ENCODE data around the gene CCDC88C. TPM values are rescaled to one million over a fixed set of nuclear protein-coding genes. Genes with fewer than 3 reads are reported as not detected.
"Not testable (repeated sequence)": the region's sequence is repeated elsewhere in the genome, so short reads cannot be mapped to it uniquely, and the experiment has no call there.

Gene CCDC88C
- polyA plus RNA-seq, 5 donors = 21.4 to 36.1 (median 28.4) TPM

GRCh38 chr14:91272341-91273272 lies 145.0 kb downstream of the CCDC88C start:
- no peak for DNase-seq

GRCh38 chr14:91271639-91272038 lies 146.0 kb downstream of the CCDC88C start:
- no peak for DNase-seq

GRCh38 chr14:91270619-91271018 lies 147.0 kb downstream of the CCDC88C start:
- DNase-seq = no peak

GRCh38 chr14:91270188-91270587 lies 147.4 kb downstream of the CCDC88C start:
- DNase-seq = no peak

- DNase-seq = peak; percentile 61 to 72
Measured at GRCh38 chr14:91269076-91269991, 148.3 kb downstream of the CCDC88C start.

DNA sequence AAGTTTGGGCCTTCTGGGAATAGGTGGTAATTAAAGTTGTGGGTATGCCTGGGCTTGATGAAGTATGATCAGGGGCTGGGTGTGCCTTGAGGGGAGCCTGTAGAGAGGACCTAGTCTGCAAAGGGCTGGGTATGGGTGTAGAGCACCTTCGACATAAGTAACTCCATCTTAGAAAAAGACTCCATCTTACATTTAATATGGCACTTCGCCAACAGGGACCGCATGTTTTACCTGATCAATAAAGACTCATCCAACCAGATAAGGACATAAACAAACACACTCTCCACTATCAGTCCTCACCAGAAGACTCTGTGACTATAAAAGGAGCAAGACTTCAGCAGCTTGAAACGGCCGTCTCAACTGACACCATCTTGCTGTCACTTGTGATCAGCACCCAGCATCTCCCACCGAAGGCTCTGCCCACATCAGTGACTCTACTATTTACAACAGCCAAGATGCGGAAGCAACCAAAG lies 149.6 kb downstream of the CCDC88C start:
- DNase-seq = no peak

DNA sequence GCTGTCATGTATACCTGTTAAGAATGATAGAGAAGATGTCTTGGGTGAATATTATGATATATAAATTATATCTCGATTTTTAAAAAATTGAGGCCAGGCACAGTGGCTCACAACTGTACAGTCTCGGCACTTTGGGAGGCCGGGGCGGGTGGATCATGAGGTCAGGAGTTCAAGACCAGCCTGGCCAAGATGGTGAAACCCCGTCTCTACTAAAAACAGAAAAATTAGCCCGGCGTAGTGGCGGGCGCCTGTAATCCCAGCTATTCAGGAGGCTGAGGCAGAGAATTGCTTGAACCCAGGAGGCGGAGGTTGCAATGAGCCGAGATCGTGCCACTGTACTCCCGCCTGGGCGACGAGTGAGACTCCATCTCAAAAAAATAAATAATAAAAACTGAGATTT lies 151.3 kb downstream of the CCDC88C start:
- not testable (repeated sequence) for DNase-seq

- no peak for DNase-seq
Measured at GRCh38 chr14:91265404-91265803, 152.2 kb downstream of the CCDC88C start.

DNA sequence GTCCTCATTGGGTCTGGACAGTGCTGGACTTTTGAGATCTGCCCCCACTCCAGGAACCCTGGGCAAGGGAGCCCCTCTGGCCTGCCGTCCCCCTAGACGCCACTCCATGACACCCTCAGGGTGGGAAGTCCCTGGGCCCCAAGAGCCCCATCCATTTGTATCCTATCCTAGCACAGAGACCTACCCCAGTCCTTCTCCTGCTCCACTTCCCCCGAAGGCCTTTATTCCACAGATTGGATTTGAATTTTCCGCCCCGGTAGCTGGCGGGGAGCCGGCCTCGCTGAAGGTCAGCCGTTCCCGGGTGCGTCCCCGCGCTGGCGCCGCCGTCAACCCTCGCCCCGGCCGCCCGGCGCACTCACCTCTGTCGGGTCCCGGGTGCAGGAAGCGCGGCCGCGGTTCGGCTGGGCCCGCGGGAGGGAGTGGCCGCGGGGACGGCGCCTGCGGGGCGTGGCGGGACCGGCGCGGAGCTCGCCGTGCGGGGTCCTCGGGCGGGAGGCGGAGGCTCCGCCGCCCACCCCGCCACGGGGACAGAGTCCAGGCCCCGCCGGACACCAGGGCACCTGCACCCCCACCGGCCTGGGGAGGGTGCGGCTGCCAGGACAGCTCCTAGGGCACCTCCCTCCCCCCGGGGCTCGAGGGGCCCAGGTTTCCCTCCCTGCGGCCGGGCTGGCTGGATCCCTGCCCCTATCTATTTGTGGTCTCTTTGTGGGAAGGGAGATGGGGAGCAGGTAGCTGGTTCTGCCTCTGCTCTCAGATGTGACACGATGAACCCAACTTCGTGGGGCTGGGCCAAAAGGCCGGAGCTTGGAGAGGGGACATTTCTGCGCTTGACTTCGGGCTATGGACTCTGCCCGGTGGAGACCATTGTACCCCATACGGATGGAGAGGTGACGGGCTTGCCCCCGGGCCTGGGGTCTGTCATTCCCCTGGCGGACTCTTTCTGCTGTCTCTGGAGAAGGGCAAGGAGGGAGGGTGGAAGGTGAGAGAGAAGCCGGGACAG lies 153.2 kb downstream of the CCDC88C start:
- no peak for DNase-seq

GRCh38 chr14:91263329-91263728 lies 154.3 kb downstream of the CCDC88C start:
- no peak for DNase-seq

DNA sequence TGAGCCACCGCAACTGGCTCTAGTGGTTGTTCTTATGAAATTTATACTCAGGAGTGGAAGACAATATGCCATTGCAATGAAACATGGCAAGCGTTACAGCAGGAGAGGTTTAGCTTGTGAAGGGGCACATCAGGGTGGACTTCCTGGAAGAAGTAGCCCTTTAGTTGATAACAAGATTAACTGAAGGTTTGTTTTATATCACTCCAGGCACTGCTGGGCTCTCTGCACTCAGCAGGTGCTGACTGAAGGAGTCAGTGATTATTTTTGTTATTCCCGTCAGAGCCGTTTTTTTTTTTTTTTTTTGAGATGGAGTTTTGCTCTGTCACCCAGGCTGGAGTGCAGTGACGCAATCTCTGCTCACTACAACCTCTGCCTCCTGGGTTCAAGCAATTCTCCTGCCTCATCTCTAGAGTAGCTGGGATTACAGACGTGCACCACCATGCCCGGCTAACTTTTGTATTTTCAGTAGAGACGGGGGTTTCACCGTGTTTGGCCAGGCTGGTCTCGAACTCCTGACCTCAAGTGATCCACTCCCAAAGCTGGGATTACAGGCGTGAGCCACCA lies 155.6 kb downstream of the CCDC88C start:
- DNase-seq = no peak

- DNase-seq = no peak
Measured at GRCh38 chr14:91261115-91261514, 156.5 kb downstream of the CCDC88C start.

- no peak for DNase-seq
Measured at GRCh38 chr14:91258876-91259275, 158.7 kb downstream of the CCDC88C start.

- no peak for DNase-seq
Measured at GRCh38 chr14:91258011-91258618, 159.5 kb downstream of the CCDC88C start.

DNA sequence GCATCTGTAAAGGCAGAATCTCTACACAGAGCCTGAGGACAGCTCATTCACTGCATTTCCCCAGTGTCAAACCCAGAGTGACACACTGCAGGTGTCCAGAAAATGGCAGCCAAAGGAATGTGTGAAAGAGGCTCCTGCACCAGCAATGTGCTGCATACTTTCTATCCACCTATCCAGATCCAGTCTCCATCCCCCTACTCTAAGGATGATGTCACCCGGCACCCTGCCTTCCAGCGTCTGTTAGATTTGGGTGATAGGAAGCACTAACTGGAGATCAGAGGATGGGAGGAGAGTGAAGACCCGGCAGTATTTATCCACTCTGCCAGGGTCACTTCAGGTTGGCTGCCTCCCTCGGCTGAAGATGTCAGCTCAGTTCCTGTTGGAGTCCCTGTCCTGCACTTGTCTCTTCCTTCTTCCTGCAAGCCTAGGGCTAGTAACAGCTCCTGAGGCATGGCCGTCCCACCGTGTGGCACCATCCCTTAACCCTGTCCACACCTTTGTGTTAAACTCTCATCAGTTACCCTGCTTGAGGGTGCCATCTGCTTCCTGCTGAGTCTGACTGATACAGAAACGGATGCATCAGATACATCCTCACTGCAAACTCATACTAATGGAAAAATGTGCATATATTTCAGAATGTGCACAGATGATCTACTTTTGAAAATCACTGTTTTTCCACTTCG lies 160.2 kb downstream of the CCDC88C start:
- no peak for DNase-seq

DNA sequence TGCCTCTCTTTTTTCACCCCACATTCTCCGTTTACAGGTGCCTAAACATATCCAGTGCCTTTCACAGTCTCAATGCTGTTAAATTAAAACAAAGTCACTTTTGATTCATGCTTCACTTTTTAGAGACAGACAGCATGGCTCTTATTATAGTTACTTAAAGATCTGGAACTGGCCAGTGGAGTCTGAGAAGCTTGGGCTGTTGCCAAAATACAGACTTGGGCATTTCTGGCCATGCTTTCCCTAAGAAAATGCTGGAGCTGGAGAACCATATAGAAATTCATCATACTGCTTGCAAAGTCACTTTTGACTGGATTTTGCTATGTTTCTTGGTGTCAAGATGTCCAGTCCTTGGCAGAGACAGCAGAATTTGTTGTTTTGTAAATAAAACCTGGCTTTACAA lies 161.0 kb downstream of the CCDC88C start:
- peak in 1 of 2 donors; percentile 55 for DNase-seq

DNA sequence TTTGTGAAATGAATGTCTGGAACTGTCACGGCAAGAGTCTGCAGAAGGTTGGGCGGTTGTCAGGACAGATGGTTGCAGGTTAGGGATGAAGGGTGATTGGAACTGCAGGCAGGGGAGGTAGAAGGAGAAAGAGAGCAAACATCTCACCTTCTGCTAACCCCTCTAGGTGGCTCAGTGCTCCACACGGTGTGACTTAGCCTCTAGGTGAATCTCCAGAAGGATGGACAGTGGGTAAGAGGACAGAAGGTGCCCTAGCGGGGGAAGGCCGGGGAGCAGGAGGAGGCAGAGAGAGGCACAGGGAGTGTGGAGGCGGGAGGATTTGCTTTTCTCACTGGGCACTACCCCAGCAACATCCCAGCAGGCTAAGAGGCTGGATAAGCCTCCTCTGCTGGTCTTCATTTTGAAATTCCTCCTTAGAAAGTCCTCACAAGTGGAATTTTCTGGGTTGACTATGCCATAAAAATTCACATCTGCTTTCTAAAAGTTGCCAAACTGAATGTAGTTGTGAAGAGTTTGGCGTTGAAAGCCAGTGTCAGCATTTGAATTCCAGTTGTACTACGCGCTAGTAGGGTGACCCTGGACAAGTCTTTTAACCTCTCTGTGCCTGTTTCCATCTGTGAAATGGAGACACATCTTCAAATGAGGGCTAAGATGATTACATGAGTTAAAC lies 162.5 kb downstream of the CCDC88C start:
- no peak for DNase-seq

DNA sequence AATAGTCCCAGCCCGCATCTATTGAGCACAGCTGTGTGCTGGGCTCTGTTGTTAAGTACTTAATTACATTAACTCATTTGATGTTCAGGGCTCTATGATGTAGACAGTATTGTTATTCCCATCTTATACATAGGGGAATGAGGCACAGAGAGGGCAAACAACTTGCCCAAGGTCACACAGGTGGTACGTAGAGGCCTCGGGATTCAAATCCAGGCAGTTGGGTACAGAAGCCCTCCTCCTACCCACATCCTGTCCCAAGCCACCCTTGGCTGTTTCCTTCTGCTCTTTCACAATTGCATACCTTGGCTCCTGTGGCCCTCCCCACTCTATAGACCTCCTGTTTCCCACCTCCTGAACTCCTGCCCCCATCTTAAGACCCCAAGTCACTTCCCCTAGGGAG lies 163.2 kb downstream of the CCDC88C start:
- DNase-seq = no peak

DNA sequence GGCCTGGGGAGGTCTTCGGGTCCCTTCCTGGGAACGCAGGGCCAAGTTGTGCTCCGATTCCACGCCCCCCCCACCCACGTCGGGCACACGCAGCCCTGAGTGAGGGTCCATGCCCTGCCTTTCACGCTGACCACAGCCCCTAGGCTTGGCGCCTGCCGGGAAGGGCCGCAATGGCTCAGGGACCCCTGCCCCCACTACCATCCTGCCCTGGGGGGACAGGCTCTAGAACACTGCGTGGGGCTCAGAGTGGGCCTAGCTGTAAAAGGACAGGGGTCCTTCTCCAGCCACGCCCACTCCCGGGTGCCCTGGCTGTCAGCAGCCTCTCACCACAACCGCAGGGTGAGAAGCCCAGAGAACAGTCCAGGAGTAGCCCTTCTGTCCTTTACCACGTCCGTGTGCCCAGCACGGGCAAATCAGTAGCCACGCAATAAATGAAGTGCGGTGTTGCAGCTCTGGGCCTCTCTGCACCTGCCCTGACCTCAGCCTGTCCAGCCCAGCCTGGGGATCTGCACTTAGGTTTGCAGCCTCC lies 163.8 kb downstream of the CCDC88C start:
- DNase-seq = no peak
